Measurements from ENCODE around the gene NABP1.
"Not testable (repeated sequence)": the region's sequence is repeated elsewhere in the genome, so short reads cannot be mapped to it uniquely, and the experiment has no call there.

The NABP1 gene, protein sequence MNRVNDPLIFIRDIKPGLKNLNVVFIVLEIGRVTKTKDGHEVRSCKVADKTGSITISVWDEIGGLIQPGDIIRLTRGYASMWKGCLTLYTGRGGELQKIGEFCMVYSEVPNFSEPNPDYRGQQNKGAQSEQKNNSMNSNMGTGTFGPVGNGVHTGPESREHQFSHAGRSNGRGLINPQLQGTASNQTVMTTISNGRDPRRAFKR

GRCh38 chr2:191677646-191678436 lies at the start of gene NABP1:
NABP1 (plus strand) TSS chr2:191678136; CDS start chr2:191678615, 479 bp downstream.
- peak; percentile 99 for DNase-seq

DNA sequence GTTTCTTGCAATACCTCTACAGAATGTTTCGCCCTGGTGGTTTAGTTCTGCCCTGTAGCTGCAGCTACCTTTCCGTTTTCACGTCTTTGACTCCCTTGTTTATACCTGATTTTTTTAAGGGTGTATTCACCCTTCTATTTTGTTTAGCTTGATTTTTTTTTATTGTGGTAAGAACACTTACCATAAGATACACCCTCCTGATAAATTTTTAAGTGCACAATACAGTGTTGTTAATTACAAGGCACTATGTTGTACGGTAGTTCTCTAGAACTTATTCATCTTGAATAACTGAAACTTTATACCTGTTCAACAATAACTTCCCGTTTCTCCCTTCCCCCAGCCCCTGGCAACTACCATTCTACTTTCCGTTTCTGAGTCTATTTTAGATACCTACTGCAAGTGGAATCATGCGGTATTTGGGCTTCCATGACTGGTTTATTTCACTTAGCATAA lies 48.9 kb upstream of the NABP1 start:
- DNase-seq: no peak

DNA sequence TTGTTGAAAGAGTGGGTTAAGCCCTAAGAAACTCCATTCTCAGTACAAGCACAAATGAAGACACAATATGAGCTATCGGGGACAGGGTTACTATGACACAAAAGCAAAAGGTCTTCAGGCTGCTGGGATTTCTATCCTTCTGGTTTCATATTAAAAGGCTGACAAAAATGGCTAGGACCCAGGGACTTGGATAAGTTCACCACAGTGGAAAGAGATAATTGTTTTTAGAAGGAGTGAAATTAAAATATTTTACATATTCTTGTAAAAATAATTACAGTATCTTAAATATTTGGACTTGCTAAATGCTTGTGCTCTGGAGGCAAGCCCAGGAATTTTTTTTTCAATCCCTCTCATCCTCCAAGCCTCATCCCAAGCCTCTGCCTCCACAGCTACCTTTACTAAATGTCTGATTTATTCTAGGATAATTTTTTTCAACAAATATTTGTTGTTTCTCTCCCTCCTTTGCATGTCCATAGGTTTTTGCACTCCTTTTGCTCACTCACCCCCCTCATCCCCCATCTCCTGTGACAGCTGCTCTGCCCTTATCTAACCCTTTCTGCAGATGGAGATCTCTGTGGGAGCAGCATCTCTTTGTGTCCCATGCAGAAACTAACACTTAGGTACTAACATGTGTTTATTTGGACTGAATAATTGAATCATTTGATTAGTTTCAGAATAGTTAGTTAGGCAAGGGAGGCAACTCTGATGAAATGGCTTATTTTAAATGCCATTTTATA lies 47.8 kb upstream of the NABP1 start:
- DNase-seq: no peak

DNA sequence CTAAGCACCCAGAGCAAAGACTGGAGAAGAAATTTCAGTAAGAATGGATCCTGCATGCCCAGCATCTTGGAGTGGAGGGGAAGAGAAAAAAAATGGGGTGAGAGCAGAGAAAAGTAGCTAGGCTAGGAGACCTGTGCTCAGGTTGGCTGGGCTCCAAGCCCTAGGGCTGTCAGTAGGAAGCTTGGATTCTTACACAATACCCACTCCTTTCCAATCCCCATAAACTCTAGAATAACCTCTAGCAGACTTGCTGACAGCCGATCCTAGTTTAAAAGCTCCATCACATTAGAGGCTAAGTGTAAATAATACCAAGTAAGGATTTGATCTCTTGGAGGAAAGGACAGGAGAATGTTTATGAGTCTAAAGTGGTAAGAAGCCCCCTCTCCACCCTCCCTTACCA lies 46.2 kb upstream of the NABP1 start:
- no peak for DNase-seq

GRCh38 chr2:191632426-191632825 lies 45.5 kb upstream of the NABP1 start:
- no peak for DNase-seq

DNA sequence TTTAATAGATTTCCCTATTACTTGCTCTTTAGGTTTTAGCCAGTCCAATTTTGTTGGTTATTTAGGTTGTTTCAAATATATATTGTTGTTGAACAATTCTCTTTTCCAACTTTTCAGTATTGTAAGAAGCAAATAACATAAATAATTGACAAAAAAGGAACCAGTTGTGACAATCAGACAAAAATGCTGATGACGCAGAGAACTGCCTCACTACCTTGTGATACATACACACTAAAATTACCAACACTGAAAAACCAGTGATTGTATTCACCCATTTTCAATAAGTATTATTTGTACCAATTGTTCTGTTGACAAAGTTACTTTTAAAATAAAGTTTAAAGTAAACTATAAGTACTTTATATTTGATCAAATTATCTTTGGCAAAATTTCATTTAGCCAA lies 43.1 kb upstream of the NABP1 start:
- DNase-seq: no peak

GRCh38 chr2:191635333-191636234 lies 42.4 kb upstream of the NABP1 start:
- no peak for DNase-seq

DNA sequence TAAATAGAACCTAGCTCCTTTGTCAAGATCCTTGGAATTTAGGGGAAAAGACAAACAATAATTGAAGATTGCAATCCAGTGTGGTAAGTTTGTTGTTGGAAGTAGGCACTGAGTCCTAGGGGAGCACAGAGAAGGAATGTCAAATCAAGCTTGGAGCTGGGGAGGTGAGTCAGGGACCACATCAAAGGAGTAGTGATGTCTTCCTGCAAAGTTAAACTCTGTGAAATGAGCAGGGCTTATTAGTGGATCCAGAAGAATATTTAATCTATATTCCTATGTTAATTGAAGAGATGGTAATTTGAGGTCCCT lies 41.7 kb upstream of the NABP1 start:
- no peak for DNase-seq

GRCh38 chr2:191636586-191636985 lies 41.4 kb upstream of the NABP1 start:
- DNase-seq: no peak

- peak; percentile 24 for DNase-seq
These were observed 40.5 kb upstream of the NABP1 start for GRCh38 chr2:191637182-191638078.

- DNase-seq: no peak
These were observed 39.7 kb upstream of the NABP1 start for GRCh38 chr2:191638079-191638801.

DNA sequence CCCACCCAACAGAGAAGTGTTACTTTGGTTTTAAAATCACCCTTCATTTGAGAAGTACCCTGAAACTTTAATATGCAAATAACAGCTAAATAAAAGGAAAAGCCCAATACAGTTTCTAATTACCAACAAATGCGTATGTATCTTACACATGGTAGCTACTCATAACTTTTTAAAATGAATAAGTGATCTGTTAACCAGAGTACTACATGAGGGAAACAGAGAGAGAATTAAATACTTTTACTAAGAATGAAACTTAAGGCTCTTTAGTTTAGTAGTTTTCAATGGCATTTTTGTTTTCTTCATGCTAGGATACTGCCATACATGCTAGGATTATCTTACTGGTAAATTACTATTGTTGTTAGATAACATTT lies 39.1 kb upstream of the NABP1 start:
- DNase-seq: no peak

DNA sequence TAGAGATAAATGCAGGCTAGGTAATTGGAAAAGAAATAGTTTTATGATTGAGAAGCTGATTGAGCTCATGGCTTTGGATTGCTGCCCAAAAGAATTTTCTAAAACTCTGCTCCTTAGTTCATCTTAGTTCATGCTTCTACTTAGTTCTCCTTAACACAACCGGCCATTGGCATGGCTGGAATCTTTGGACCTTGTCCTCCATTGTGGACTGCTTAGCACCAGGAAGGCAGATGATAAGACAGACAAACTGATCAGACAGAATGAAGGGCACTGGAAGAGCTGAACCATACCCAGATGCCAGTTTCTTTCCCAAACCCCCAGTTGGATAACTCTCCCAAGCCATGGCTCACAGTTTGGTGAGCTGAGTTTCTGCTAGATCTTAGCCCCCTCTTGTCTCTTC lies 36.3 kb upstream of the NABP1 start:
- DNase-seq: no peak

GRCh38 chr2:191642541-191642940 lies 35.4 kb upstream of the NABP1 start:
- no peak for DNase-seq

- no peak for DNase-seq
These were observed 34.5 kb upstream of the NABP1 start for GRCh38 chr2:191643429-191643828.

GRCh38 chr2:191644613-191645012 lies 33.3 kb upstream of the NABP1 start:
- not testable (repeated sequence) for DNase-seq

GRCh38 chr2:191645032-191645431 lies 32.9 kb upstream of the NABP1 start:
- DNase-seq: no peak

DNA sequence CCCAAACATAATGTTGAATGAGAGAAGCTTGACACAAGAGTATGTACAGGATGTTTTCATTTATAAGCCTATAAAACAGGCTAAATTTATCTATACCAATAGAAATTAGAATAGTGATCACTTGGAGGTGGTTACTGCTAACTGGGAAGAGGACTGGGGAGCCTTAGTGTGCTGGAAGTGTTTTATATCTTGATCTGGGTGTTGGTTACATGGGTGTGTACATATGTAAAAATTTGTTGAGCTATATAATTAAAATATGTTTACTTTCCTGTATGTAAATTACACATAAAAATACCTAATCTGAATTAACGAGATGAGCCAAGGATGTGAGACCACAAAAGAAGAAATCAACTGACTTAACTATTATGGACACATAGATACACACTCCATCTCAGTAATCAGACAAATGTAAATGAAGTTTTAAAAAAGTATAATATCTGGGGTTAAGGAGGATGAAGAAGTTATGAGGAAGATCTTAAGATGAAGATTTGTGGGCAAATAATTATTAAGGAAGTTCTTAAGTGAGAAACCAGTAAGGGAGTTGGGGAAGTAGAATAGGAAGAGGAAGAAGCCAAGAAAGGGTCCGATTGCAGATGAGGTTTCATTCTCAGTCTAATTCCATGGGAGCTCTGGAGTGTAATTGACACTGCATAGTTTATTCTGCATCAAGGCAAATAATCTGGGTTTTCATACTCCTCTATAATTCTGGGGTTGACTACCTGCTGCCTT lies 32.3 kb upstream of the NABP1 start:
- DNase-seq: no peak

- DNase-seq: no peak
These were observed 31.6 kb upstream of the NABP1 start for GRCh38 chr2:191646163-191646902.

- DNase-seq: no peak
These were observed 28.4 kb upstream of the NABP1 start for GRCh38 chr2:191649519-191649918.
